Ecto neural progenitor cell (in vitro differentiated cells): ENCODE measurements around the gene STIL.

ENCODE experiments used
- DNase-seq: peaks from one replicate; pipeline ENCODE4 v3.0.0-alpha.2; 2018; ENCODE audit warnings: low spot score

STIL gene

DNA sequence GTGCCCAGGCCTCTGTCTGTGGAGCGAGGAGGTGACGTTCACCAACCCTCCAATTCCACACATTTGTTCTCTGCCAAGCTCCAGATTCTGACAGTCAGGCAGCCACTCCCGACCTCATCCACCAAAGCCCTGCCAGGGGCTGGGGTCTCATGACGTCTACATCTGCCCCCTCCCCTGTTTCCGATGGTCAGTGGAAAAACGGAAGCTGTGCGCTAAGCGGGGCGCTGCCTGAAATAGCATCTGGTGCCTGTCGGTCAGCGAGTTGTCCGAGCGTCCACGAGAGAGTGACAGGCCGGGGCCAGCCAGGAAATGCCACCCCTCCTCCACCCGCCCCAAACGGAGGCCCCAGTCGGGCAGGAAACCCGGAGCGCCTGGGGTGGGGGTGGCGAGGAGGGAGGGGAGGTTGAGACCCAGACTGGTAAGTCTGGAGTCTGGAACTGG lies 78.7 kb downstream of the STIL start:
- DNase-seq, result no peak

- DNase-seq, result no peak
These were observed 80.8 kb downstream of the STIL start for GRCh38 chr1:47233186-47233585.

DNA sequence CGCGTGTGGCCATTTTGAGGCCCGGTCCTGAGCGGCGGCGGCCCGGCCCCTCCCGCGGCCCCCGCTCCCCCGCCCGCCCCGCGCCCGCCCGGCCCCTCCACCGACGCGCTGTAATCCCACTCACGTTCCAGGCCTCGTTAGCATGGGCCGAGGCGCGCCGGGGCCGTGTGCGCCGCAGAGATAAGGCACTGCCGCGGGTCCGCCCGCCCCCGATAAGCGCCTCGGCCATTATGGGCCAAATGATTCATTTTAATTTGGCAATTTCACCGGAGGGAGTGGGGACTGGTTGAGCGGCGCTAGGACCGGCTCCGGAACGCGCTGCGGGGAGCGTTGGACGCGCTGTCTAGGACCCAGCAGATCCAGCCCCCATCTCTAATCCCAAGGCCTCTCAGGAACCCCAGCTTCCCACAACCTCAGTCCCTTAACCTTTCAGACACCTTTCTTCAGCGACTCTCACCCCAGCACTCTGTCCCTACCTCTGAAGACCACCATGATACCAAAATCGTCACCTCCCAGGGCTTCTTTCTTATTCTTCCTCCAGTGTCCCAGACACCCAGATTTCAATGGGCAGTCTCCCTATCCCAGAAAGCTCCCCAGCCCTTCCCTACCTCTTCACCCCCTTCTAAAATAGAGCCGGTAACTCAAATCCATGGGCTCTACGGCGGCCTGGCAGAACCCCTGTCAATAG lies 81.6 kb downstream of the STIL start, which contains the start of gene TAL1:
Gene TAL1, minus strand, starts transcription at position 39 of the 688 bp plus-strand sequence. CDS start 6,337 bp downstream, outside the sequence.
- DNase-seq, result no peak

- peak; percentile 74 for DNase-seq
These were observed 82.4 kb downstream of the STIL start for GRCh38 chr1:47231301-47232186.

- peak; percentile 63 for DNase-seq
These were observed 83.2 kb downstream of the STIL start for GRCh38 chr1:47230692-47231300.

- DNase-seq, result no peak
These were observed 83.9 kb downstream of the STIL start for GRCh38 chr1:47229886-47230691.

DNA sequence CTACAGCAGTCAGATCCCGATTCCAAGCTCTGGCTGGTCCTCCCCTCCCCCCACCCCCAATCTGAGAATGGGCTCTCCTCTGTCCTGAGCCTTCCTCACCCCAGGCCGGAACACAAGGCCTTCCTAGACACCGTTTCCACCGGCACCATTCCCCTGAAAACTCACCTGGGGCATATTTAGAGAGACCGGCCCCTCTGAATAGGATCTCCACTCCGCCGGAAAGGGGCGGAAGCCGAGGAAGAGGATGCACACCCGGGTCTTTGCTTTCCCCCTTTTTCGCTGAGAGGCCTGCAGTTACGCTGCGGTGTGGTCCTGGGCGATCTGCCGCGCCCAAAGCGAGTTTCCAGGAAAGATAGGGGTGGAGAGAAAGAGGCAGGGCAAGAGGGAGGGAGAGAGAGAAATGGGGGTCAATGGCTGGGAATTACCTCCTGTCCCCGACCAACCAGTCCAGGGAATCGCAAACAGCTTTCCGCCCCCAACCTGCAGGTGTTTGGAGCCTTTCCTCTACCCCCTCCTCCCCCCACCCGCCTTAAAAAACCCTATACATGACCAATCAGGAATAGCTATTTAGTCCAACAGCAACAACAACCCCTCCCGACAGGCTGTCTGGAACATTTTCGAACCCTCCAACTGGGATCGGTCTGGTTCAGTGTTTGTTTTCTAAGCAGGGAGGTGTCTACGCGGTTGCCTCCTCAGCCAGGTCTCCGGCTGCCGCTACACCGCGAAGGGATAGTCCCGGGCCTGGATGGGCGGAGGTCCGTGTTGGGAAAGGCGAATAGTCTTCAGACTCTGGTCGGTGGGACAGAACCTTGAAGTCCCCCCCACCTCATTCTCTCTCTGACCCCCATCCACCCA lies 84.7 kb downstream of the STIL start:
- DNase-seq, result no peak

GRCh38 chr1:47228644-47229030 lies 85.3 kb downstream of the STIL start:
- no peak for DNase-seq

DNA sequence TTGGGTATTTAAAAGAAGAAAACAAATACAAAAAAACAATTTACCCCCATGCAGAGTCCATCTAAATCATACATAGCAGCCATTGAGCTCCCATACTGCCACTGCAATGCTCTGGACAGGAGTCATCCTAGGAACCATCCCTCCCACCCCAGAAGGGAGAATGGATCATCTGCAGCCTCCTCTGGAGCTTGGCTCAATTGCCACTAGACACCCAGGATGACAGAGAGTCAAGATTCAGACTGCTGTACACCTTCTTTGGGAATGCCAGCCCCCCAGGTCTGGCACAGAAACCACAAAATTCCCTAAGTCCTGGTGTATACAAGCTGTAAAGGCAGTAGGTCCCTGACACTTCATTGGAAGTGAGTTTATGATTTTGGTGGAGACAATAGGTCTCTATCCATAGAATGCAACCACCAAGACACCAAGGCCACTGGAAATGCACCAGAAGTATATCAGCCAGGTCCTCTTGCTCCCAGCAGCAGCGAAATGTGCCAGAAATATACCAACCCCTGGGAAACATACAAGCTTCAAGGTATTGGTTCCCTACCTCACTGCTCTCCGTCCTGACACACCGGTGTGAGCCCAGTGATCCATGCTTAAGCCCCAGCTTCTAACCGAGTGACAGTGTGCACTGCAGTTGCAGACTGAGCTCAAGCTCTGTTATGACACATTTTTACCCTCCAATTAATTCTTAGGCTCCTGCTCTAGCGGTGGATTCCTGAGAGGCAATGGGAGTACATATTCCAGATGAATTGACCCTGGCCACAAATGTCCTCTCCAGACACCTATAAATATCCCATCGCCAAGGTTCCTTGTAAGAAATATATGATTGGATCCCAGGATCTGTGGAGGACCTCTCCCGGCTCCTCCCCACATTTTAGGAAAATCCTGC lies 86.4 kb downstream of the STIL start:
- DNase-seq, result no peak

DNA sequence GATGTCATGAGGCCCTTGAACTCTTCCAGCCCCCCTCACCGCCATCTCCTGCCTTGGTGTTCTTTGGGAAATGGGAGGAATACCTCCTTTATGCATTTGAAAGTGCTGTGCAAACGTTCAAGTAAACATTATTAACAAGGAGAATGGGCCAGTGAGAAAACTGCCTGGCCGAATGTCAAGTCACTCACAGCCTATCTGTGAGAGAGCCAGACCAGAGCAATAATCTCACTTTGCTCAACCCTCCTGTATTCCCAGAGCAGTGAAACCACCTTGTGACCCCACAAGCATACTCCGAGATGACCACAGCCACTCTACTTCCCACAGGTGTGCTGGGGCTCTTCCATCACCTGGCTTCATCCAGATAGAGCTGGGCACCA lies 87.1 kb downstream of the STIL start:
- no peak for DNase-seq

GRCh38 chr1:47226121-47226838 lies 87.7 kb downstream of the STIL start:
- no peak for DNase-seq

DNA sequence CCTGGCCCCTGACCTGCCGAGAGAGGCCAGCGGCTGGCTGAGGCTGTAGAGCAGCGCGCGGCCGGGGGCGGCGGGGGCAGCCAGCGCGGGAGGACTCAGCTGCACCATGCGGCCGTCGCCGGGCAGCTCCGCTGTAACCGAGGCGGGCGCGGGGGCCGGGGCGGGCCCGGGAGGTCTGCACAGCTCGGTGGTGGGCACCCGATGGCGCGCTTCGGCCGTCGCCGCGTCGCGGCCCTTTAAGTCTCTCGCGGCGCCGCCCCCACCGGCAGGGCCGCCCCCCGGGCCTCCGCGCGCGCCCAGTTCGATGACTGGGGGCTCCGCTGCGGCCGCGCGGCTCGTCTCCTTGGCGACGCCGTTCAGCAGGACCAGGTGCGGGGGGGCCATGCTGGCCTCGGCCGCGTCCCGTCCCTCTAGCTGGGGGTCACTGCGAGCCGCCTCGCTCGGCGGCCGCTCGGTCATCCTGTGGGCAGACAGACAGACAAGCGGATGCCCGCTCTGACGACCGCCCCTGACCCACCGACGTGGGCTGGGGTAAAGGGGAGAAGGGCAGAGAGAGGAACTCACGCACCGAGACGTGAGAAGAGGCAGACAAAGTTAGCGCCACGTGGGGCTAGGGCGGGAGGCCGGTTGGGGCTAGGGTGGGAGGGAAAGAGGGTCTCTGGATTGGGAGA lies 88.4 kb downstream of the STIL start:
- peak; percentile 74 for DNase-seq

- no peak for DNase-seq
These were observed 89.1 kb downstream of the STIL start for GRCh38 chr1:47224676-47225399.

GRCh38 chr1:47223921-47224675 lies 89.8 kb downstream of the STIL start:
- no peak for DNase-seq

DNA sequence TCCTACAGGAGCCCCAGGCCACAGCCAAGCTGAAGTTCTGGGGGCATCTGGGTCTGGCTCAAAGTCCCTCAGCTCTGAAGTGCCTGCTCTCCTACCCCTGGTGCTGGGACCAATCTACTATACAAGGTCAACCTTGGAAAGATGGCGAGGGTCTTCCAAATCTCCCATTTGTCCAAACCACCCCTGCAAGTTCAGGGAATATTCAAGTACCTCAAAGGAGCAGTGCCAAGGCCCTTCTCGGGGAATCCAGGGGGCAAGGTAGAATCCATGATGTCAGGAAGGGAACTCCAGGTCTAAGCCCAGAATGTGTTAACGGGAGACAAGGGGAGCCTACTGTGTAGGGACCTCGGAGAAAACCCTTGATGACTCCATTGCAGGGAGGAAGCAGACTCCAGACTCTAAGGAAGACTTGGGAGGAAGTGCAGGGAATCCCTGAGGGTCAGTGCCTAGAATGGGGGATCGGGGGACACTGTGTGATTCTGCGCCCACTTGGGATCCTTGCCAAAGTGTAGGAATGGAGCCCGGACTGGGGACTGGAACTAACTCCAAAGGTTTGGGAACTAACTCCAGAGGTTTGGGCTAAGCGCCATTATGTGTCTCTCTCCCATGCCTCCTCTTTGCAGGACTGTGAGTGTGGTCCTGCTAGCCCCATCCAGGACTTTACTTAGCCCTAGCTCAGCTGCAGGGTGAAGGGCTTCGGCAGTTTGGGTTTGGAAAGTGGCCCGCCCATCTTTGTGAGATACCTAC lies 90.6 kb downstream of the STIL start:
- DNase-seq, result no peak

DNA sequence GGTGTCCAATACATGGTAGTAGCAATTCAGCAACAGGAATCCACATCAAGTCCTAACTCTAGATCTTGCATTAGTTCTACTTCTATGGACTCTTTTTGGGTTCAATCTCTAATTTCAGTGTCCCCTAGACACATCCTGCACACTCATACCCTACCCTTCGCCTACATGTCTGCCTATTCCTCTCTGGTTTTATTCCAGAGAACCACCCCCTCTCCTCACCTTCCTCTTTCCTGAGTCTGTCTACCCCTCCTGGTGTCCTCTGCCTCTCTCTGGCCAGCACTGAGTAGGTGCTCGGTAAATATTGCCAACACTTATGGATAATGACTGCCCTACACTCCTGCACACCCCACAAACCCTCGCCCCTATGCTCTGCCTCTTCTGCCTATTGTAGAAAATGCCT lies 91.5 kb downstream of the STIL start:
- no peak for DNase-seq
